DND-41 (cell line): Measurements from ENCODE around the gene LDLRAD2.

Source experiments
- ATAC-seq: fragments of 200-7000 bp; cut with Tn5 transposase; 3 replicates; pipeline ENCODE4 v1.9.1; 2021; ENCODE audit warnings: low read depth; ENCODE audit not compliant: insufficient read depth
- DNase-seq: peaks from one replicate; pipeline ENCODE4 v3.0.0-alpha.2; 2020
- H2AFZ ChIP-seq: 2 replicates; pipeline ENCODE4 v1.6.0; 2012; ENCODE audit warnings: low read depth, low read length
- H3K27ac ChIP-seq: 2 replicates; pipeline ENCODE4 v1.5.1; 2012; ENCODE audit warnings: low read length, inconsistent platforms
- H3K27me3 ChIP-seq: fragments of 200-600 bp; sonication (generic); 2 replicates; pipeline ENCODE4 v1.6.0; 2012; ENCODE audit warnings: low read length, mild to moderate bottlenecking, inconsistent platforms; ENCODE audit not compliant: insufficient read depth, poor library complexity
- H3K36me3 ChIP-seq: 2 replicates; pipeline ENCODE4 v1.5.1; 2012; ENCODE audit warnings: low read length, inconsistent platforms; ENCODE audit not compliant: insufficient read depth
- H3K4me1 ChIP-seq: 2 replicates; pipeline ENCODE4 v1.5.1; 2012; ENCODE audit warnings: mild to moderate bottlenecking, low read length; ENCODE audit not compliant: insufficient read depth
- H3K4me2 ChIP-seq: 2 replicates; pipeline ENCODE4 v1.6.0; 2012; ENCODE audit warnings: mild to moderate bottlenecking, moderate library complexity, low read length, inconsistent platforms; ENCODE audit not compliant: insufficient read depth
- H3K4me3 ChIP-seq, 2 experiments: fragments of 200-600 bp in 1 of 2; shearing (Covaris generic) in 1 of 2; 2 replicates each; pipeline ENCODE4 v1.5.1; 2012 to 2016; ENCODE audit warnings: inconsistent platforms in 2 of 2, low read length in 2 of 2, mild to moderate bottlenecking in 2 of 2, low read depth in 1 of 2, moderate library complexity in 1 of 2
- H3K79me2 ChIP-seq: 2 replicates; pipeline ENCODE4 v1.6.0; 2012; ENCODE audit warnings: low read length, inconsistent platforms; ENCODE audit not compliant: insufficient read depth
- H3K9ac ChIP-seq: 2 replicates; pipeline ENCODE4 v1.6.0; 2012; ENCODE audit warnings: low read depth, mild to moderate bottlenecking, inconsistent platforms, low read length, moderate library complexity
- H3K9me3 ChIP-seq: 2 replicates; pipeline ENCODE4 v1.5.1; 2012; ENCODE audit warnings: low read length, moderate library complexity, mild to moderate bottlenecking, inconsistent platforms; ENCODE audit not compliant: insufficient read depth, severe bottlenecking
- H4K20me1 ChIP-seq: 2 replicates; pipeline ENCODE4 v1.6.0; 2012; ENCODE audit warnings: low read length; ENCODE audit not compliant: insufficient read depth
- CTCF ChIP-seq: IDR thresholded peaks from 2 replicates; pipeline ENCODE4 v1.5.1; 2012; ENCODE audit warnings: borderline replicate concordance, low read length, moderate library complexity, mild to moderate bottlenecking; ENCODE audit not compliant: poor library complexity, severe bottlenecking; ENCODE audit errors: extremely low read depth
- EZH2 ChIP-seq: IDR thresholded peaks from 3 replicates; pipeline ENCODE4 v1.6.1; 2012; ENCODE audit warnings: borderline replicate concordance, low read depth, mild to moderate bottlenecking, moderate library complexity, low read length, inconsistent platforms; ENCODE audit not compliant: severe bottlenecking

The LDLRAD2 gene

GRCh38 chr1:21853131-21853427, 41.0 kb downstream of the LDLRAD2 start:
- DNase-seq (no peak), ATAC-seq (no peak)
- H2AFZ ChIP-seq = no peak overlapping the region
- H3K27me3 ChIP-seq = no peaks in the 10 kb centered on the region
- no peak overlapping the region for H3K27ac ChIP-seq
- H3K79me2 ChIP-seq = no peaks in the 10 kb centered on the region
- no peaks in the 10 kb centered on the region; the same call in 1 of the 2 replicates for H4K20me1 ChIP-seq
- no peak overlapping the region for H3K9ac ChIP-seq
- no peaks in the 10 kb centered on the region for H3K36me3 ChIP-seq
- no peaks in the 10 kb centered on the region for H3K9me3 ChIP-seq
- H3K4me1 ChIP-seq = no peaks in the 10 kb centered on the region
- H3K4me3 ChIP-seq = no peak overlapping the region
- TF ChIP-seq CTCF (no peak), EZH2 (no peak)
- no peak overlapping the region for H3K4me2 ChIP-seq

GRCh38 chr1:21854090-21854750, 42.2 kb downstream of the LDLRAD2 start:
- H4K20me1 ChIP-seq = no peaks in the 10 kb centered on the region; the same call in 1 of the 2 replicates
- no peaks in the 10 kb centered on the region for H3K9me3 ChIP-seq
- no peak for DNase-seq
- H3K4me2 ChIP-seq = no peak overlapping the region
- H3K9ac ChIP-seq = no peak overlapping the region
- H3K4me3 ChIP-seq = no peak overlapping the region
- no peak for ATAC-seq
- TF ChIP-seq CTCF = no peak
- no peak for TF ChIP-seq EZH2
- H2AFZ ChIP-seq = no peak overlapping the region
- H3K4me1 ChIP-seq = no peaks in the 10 kb centered on the region
- H3K27ac ChIP-seq = no peak overlapping the region
- no peaks in the 10 kb centered on the region for H3K36me3 ChIP-seq
- H3K27me3 ChIP-seq = no peaks in the 10 kb centered on the region
- no peaks in the 10 kb centered on the region for H3K79me2 ChIP-seq

GRCh38 chr1:21854751-21855131, 42.7 kb downstream of the LDLRAD2 start:
- no peak overlapping the region for H3K4me3 ChIP-seq
- TF ChIP-seq CTCF = no peak
- TF ChIP-seq EZH2 = no peak
- no peak overlapping the region for H3K4me2 ChIP-seq
- no peaks in the 10 kb centered on the region for H3K27me3 ChIP-seq
- H3K9me3 ChIP-seq = no peaks in the 10 kb centered on the region
- no peak overlapping the region for H3K27ac ChIP-seq
- DNase-seq = no peak
- no peak overlapping the region for H2AFZ ChIP-seq
- no peaks in the 10 kb centered on the region for H3K4me1 ChIP-seq
- H3K36me3 ChIP-seq = no peaks in the 10 kb centered on the region
- H3K79me2 ChIP-seq = no peaks in the 10 kb centered on the region
- no peak for ATAC-seq
- no peak overlapping the region for H3K9ac ChIP-seq
- no peaks in the 10 kb centered on the region; the same call in 1 of the 2 replicates for H4K20me1 ChIP-seq
